ENCODE results near the gene ANP32B. TPM values are rescaled to one million over a fixed set of nuclear protein-coding genes. Genes with fewer than 3 reads are reported as not detected.
A peak's percentile ranks its signal among the peaks of the same experiment; 100 is the strongest.

The ANP32B gene
- polyA plus RNA-seq, 1 of the 3 experiments (the other 2 are of a cell fraction) = 28.4 TPM

DNA sequence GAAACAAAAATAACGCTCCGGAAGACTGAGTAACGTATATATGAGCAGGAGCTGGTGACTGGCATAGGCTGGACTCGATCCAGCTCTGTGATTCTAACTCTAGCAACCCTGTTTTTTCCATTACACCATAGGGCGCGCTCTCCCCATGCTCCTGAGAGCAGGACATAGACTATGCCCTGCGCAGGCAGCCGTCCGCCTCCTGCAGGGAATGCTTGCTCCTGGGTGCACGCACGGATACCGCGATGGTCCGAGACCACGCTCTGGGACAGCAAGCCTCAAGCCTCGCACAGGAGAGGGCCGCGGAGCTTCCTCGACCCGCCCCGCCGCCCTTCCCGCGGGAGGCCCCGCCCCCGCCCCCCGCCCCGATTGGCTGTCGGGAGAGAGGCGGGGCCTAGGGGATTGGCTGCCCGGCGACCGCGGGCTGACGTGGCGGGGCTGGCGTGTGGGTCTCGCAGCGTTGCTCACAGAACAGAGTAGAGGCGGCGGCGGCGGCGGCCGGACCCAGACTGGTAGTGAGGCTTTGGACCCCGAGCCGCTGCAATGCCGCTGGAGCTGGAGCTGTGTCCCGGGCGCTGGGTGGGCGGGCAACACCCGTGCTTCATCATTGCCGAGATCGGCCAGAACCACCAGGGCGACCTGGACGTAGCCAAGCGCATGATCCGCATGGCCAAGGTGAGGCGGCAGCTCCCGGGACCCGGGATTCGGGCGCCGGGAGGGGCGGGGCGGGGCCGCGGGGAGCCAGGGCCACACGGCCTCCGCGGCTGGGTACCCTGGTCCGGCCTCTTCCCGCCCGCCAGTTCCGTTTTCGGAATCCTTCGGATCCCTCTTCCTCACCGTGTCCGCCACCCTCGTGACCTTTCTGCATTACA is 73.4 kb downstream of the ANP32B start, which contains the start of gene NANS (continued):
- TF ChIP-seq FOSL2 (IDR thresholded peaks at IDR 0.05; ENCODE audit: borderline replicate concordance, low read depth) (0 out of 2 replicates have a peak, but pooled peaks have one; percentile 1), SIN3A (IDR thresholded peaks at IDR 0.05; ENCODE audit: borderline replicate concordance, low read depth, low read length) (peak; percentile 80; the same call in 1 of the 2 replicates), RCOR1 (IDR thresholded peaks at IDR 0.05; ENCODE audit: low read length) (peak; percentile 50; the same call in 1 of the 2 replicates), RXRA (IDR thresholded peaks at IDR 0.05; ENCODE audit: borderline replicate concordance, low read depth) (no peak), GABPA (IDR thresholded peaks at IDR 0.05; ENCODE audit: low read depth) (no peak), FOXJ3 (CRISPR knock-in tag; IDR thresholded peaks at IDR 0.05) (peak; percentile 52; the same call in 1 of the 2 replicates)
- TF ChIP-seq, protein P1, sequence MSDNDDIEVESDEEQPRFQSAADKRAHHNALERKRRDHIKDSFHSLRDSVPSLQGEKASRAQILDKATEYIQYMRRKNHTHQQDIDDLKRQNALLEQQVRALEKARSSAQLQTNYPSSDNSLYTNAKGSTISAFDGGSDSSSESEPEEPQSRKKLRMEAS (IDR thresholded peaks at IDR 0.05; ENCODE audit: low read depth) = peak; percentile 80
- TF ChIP-seq, protein P2, sequence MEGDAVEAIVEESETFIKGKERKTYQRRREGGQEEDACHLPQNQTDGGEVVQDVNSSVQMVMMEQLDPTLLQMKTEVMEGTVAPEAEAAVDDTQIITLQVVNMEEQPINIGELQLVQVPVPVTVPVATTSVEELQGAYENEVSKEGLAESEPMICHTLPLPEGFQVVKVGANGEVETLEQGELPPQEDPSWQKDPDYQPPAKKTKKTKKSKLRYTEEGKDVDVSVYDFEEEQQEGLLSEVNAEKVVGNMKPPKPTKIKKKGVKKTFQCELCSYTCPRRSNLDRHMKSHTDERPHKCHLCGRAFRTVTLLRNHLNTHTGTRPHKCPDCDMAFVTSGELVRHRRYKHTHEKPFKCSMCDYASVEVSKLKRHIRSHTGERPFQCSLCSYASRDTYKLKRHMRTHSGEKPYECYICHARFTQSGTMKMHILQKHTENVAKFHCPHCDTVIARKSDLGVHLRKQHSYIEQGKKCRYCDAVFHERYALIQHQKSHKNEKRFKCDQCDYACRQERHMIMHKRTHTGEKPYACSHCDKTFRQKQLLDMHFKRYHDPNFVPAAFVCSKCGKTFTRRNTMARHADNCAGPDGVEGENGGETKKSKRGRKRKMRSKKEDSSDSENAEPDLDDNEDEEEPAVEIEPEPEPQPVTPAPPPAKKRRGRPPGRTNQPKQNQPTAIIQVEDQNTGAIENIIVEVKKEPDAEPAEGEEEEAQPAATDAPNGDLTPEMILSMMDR (IDR thresholded peaks at IDR 0.05) = peak; percentile 18; the same call in 1 of the 2 replicates
- TF ChIP-seq, protein P3, sequence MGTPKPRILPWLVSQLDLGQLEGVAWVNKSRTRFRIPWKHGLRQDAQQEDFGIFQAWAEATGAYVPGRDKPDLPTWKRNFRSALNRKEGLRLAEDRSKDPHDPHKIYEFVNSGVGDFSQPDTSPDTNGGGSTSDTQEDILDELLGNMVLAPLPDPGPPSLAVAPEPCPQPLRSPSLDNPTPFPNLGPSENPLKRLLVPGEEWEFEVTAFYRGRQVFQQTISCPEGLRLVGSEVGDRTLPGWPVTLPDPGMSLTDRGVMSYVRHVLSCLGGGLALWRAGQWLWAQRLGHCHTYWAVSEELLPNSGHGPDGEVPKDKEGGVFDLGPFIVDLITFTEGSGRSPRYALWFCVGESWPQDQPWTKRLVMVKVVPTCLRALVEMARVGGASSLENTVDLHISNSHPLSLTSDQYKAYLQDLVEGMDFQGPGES (IDR thresholded peaks at IDR 0.05; ENCODE audit: low read depth, low read length) = no peak
- TF ChIP-seq, protein P4, sequence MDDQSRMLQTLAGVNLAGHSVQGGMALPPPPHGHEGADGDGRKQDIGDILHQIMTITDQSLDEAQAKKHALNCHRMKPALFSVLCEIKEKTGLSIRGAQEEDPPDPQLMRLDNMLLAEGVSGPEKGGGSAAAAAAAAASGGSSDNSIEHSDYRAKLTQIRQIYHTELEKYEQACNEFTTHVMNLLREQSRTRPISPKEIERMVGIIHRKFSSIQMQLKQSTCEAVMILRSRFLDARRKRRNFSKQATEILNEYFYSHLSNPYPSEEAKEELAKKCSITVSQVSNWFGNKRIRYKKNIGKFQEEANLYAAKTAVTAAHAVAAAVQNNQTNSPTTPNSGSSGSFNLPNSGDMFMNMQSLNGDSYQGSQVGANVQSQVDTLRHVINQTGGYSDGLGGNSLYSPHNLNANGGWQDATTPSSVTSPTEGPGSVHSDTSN (IDR thresholded peaks at IDR 0.05) = no peak
- TF ChIP-seq, protein P5, sequence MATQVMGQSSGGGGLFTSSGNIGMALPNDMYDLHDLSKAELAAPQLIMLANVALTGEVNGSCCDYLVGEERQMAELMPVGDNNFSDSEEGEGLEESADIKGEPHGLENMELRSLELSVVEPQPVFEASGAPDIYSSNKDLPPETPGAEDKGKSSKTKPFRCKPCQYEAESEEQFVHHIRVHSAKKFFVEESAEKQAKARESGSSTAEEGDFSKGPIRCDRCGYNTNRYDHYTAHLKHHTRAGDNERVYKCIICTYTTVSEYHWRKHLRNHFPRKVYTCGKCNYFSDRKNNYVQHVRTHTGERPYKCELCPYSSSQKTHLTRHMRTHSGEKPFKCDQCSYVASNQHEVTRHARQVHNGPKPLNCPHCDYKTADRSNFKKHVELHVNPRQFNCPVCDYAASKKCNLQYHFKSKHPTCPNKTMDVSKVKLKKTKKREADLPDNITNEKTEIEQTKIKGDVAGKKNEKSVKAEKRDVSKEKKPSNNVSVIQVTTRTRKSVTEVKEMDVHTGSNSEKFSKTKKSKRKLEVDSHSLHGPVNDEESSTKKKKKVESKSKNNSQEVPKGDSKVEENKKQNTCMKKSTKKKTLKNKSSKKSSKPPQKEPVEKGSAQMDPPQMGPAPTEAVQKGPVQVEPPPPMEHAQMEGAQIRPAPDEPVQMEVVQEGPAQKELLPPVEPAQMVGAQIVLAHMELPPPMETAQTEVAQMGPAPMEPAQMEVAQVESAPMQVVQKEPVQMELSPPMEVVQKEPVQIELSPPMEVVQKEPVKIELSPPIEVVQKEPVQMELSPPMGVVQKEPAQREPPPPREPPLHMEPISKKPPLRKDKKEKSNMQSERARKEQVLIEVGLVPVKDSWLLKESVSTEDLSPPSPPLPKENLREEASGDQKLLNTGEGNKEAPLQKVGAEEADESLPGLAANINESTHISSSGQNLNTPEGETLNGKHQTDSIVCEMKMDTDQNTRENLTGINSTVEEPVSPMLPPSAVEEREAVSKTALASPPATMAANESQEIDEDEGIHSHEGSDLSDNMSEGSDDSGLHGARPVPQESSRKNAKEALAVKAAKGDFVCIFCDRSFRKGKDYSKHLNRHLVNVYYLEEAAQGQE (IDR thresholded peaks at IDR 0.05; ENCODE audit: low read depth, low read length) = no peak

Data from SK-N-SH (cell line).